K562 (cell line): Measurements from ENCODE around the gene PHETA1. TPM values are rescaled to one million over a fixed set of nuclear protein-coding genes. Genes with fewer than 3 reads are reported as not detected.

Experiments used
- ATAC-seq: fragments of 200-7000 bp; cut with Tn5 transposase; 3 replicates; pipeline ENCODE4 v1.9.1; 2020; ENCODE audit warnings: moderate library complexity
- BruUV-seq: library from RNA; stranded (reverse); fragments of 400-500 nt; replicated peaks from 2 replicates; lab custom pipeline; 2021; lab: Mats Ljungman, UMichigan
- CTCF ChIA-PET: fragments of 300-600 bp; formaldehyde crosslinking; extraction: SDS; loops from one replicate; lab custom pipeline; 2021; ENCODE audit warnings: low intra/inter-chr PET ratio; lab: Yijun Ruan, JAX
- POLR2A ChIA-PET: fragments of 300-600, 350-650 bp; sonication (Branson Sonifier 250); formaldehyde crosslinking; extraction: SDS; loops from one replicate; lab custom pipeline; 2021; ENCODE audit warnings: antibody characterized with exemption, inconsistent platforms; lab: Yijun Ruan, JAX
- DNase-seq, 4 experiments: peaks; one replicate each; pipeline versions ENCODE4 v3.0.0 to v3.0.0-alpha.2; 2011 to 2018; ENCODE audit warnings: low spot score in 3 of 4, mixed read lengths in 3 of 4; ENCODE audit errors: extremely low read depth in 1 of 4
- FAIRE-seq: peaks from 2 replicates; lab custom pipeline; 2011; peaks lifted over from hg19 to GRCh38; lab: Jason Lieb, UNC
- H2AFZ ChIP-seq: 2 replicates; pipeline ENCODE4 v1.6.0; 2011; ENCODE audit warnings: low read depth, low read length, control low read depth, inconsistent platforms
- H3K27ac ChIP-seq: fragments of 200-600 bp; 3 replicates; pipeline ENCODE4 v1.8.0; 2011; ENCODE audit warnings: low read depth, mild to moderate bottlenecking, control low read depth, inconsistent platforms, low read length, moderate library complexity, mixed read lengths; ENCODE audit errors: extremely low read depth
- H3K27me3 ChIP-seq, 2 experiments: fragments of 300-600 bp in 1 of 2; 2 replicates in 1 of 2; 3 replicates in 1 of 2; pipeline versions ENCODE4 v1.6.0 to v1.8.0; 2011; ENCODE audit warnings: inconsistent platforms in 2 of 2, low read length in 2 of 2, mild to moderate bottlenecking in 1 of 2, mixed read lengths in 1 of 2, moderate library complexity in 1 of 2; ENCODE audit not compliant: control insufficient read depth in 2 of 2, insufficient read depth in 2 of 2
- H3K36me3 ChIP-seq: fragments of 300-600 bp; 3 replicates; pipeline ENCODE4 v1.8.0; 2011; ENCODE audit warnings: mild to moderate bottlenecking, low read length, inconsistent platforms; ENCODE audit not compliant: control insufficient read depth, insufficient read depth
- H3K4me1 ChIP-seq, 2 experiments: fragments of 200-600 bp in 1 of 2; replicated peaks in 1 of 2; 2 replicates in 1 of 2; 3 replicates in 1 of 2; pipeline versions ENCODE4 v1.5.1 to v1.8.0; 2011; ENCODE audit warnings: inconsistent platforms in 2 of 2, low read length in 2 of 2, mild to moderate bottlenecking in 1 of 2, mixed read lengths in 1 of 2, moderate library complexity in 1 of 2; ENCODE audit not compliant: control insufficient read depth in 2 of 2, insufficient read depth in 2 of 2
- H3K4me2 ChIP-seq: 2 replicates; pipeline ENCODE4 v1.6.1; 2011; ENCODE audit warnings: low read length, control low read depth, inconsistent platforms, mixed read lengths; ENCODE audit not compliant: insufficient read depth
- H3K4me3 ChIP-seq: fragments of 200-600 bp; sonication (generic), shearing (Covaris generic); 2 replicates; pipeline ENCODE4 v1.5.1; 2016; ENCODE audit warnings: control low read depth, inconsistent platforms
- H3K79me2 ChIP-seq: fragments of 200-600 bp; 3 replicates; pipeline ENCODE4 v1.8.0; 2011; ENCODE audit warnings: low read length, inconsistent platforms; ENCODE audit not compliant: control insufficient read depth, insufficient read depth
- H3K9ac ChIP-seq, 2 experiments: 2 replicates each; pipeline versions ENCODE4 v1.6.0 to v1.6.1; 2011; ENCODE audit warnings: low read depth in 2 of 2, low read length in 2 of 2, control low read depth in 1 of 2, inconsistent platforms in 1 of 2, mild to moderate bottlenecking in 1 of 2, mixed read lengths in 1 of 2; ENCODE audit not compliant: insufficient read depth in 1 of 2
- H3K9me1 ChIP-seq: one replicate; pipeline ENCODE4 v1.6.0; 2011; ENCODE audit warnings: inconsistent platforms, mild to moderate bottlenecking, low read length, moderate library complexity; ENCODE audit not compliant: control insufficient read depth, insufficient read depth
- H3K9me3 ChIP-seq: replicated peaks from 2 replicates; pipeline ENCODE4 v1.5.1; 2011; ENCODE audit warnings: low read depth, low read length, inconsistent platforms; ENCODE audit not compliant: control insufficient read depth, insufficient read depth
- H4K20me1 ChIP-seq: replicated peaks from 2 replicates; pipeline ENCODE4 v1.6.1; 2011; ENCODE audit warnings: low read length, inconsistent platforms, mixed read lengths; ENCODE audit not compliant: control insufficient read depth, insufficient read depth
- ATF1 ChIP-seq, 2 experiments: fragments of 450-650 bp in 1 of 2; IDR thresholded peaks; 2 replicates each; pipeline ENCODE4 v1.6.1; 2016; ENCODE audit warnings: missing compliant biosample characterization in 1 of 2, missing genetic modification characterization in 1 of 2
- CREB1 ChIP-seq, 2 experiments: sonication (generic) in 1 of 2; formaldehyde crosslinking in 1 of 2; IDR thresholded peaks; 2 replicates each; pipeline versions ENCODE4 v1.6.1 to v1.8.0; 2012 to 2022; ENCODE audit warnings: inconsistent platforms in 1 of 2, mild to moderate bottlenecking in 1 of 2, missing genetic modification reagents in 1 of 2, moderate library complexity in 1 of 2
- ERF ChIP-seq: fragments of 450-650 bp; formaldehyde crosslinking; IDR thresholded peaks from 2 replicates; pipeline ENCODE4 v1.4.0; 2020; ENCODE audit warnings: mild to moderate bottlenecking, mixed read lengths
- ETV1 ChIP-seq: fragments of 450-650 bp; conservative IDR thresholded peaks from 2 replicates; pipeline ENCODE4 v1.6.1; 2016; ENCODE audit warnings: missing genetic modification characterization, control low read depth, low read depth, missing compliant biosample characterization
- GATAD2A ChIP-seq: fragments of 450-650 bp; IDR thresholded peaks from 2 replicates; pipeline ENCODE4 v1.6.1; 2017
- HDAC1 ChIP-seq, 2 experiments: fragments of 450-650 bp; IDR thresholded peaks; 2 replicates each; pipeline ENCODE4 v1.6.1; 2016 to 2017; ENCODE audit warnings: inconsistent platforms in 1 of 2, mild to moderate bottlenecking in 1 of 2, moderate library complexity in 1 of 2
- KHSRP ChIP-seq: fragments of 450-650 bp; IDR thresholded peaks from 2 replicates; pipeline ENCODE4 v1.6.1; 2017
- KLF10 ChIP-seq: fragments of 250-450 bp; sonication (Bioruptor Pico); IDR thresholded peaks from 2 replicates; pipeline ENCODE4 v1.6.1; 2021; ENCODE audit warnings: matching md5 sums
- SMARCA5 ChIP-seq: fragments of 450-650 bp; IDR thresholded peaks from 2 replicates; pipeline ENCODE4 v1.6.1; 2016
- STAG1 ChIP-seq: sonication (generic); formaldehyde crosslinking; IDR thresholded peaks from 2 replicates; pipeline ENCODE4 v1.5.0; 2020; ENCODE audit warnings: missing genetic modification reagents, borderline replicate concordance
- SUPT5H ChIP-seq: fragments of 450-650 bp; IDR thresholded peaks from 2 replicates; pipeline ENCODE4 v1.6.1; 2016
- TOE1 ChIP-seq, 2 experiments: fragments of 450-650 bp in 1 of 2; sonication (generic) in 1 of 2; formaldehyde crosslinking in 1 of 2; IDR thresholded peaks; 2 replicates each; pipeline versions ENCODE4 v1.7.1 to v1.8.0; 2016 to 2022; ENCODE audit warnings: borderline replicate concordance in 2 of 2, mild to moderate bottlenecking in 2 of 2, antibody characterized with exemption in 1 of 2, inconsistent platforms in 1 of 2, low read depth in 1 of 2, missing genetic modification reagents in 1 of 2, moderate library complexity in 1 of 2
- ZBTB7A ChIP-seq: IDR thresholded peaks from 2 replicates; pipeline ENCODE4 v1.6.1; 2011; ENCODE audit warnings: low read depth, mild to moderate bottlenecking, low read length, moderate library complexity, borderline replicate concordance; ENCODE audit not compliant: control insufficient read depth
- ZNF253 ChIP-seq: fragments of 250-450 bp; sonication (Bioruptor Pico); conservative IDR thresholded peaks from 2 replicates; pipeline ENCODE4 v1.6.1; 2021; ENCODE audit warnings: mild to moderate bottlenecking
- ZNF668 ChIP-seq: fragments of 250-450 bp; sonication (Bioruptor Pico); IDR thresholded peaks from 2 replicates; pipeline ENCODE4 v1.8.0; 2022; ENCODE audit warnings: mild to moderate bottlenecking, inconsistent platforms
- WGBS: fragments of 100-300 bp; shearing (Covaris generic); methylation state at CpG from one replicate; pipeline ENCODE4 v1.1.6; 2016; ENCODE audit warnings: low coverage, mixed read lengths; ENCODE audit not compliant: insufficient coverage; ENCODE audit errors: missing lambda C conversion rate; 5-methylcytosine and 5-hydroxymethylcytosine counted together
- in situ Hi-C: fragments of 300-500 bp; cut with MboI; formaldehyde crosslinking; loops from 4 replicates; pipeline ENCODE4 v1.15.0; 2018; ENCODE audit warnings: inconsistent platforms, mixed read lengths
- intact Hi-C: fragments of 100-400 bp; cut with micrococcal nuclease; formaldehyde crosslinking; loops from 2 replicates; pipeline ENCODE4 v1.14.2; 2022
- polyA plus RNA-seq, 8 experiments: library from polyadenylated mRNA; depleted of rRNA in 4 of 8; stranded (reverse) in 5 of 8; unstranded in 3 of 8; fragments of >200 nt; fragmentation: Nextera tagmentation in 2 of 8; fragmentation: Illumina TruSeq in 1 of 8; extraction: Ambion mirVana in 2 of 8; extraction: Trizol in 1 of 8; gene quantifications; 2 replicates each; pipeline versions ENCODE4 v1.2.1 to v1.2.3, GENCODE V29; 2011 to 2014; ENCODE audit warnings: inconsistent platforms in 1 of 8, missing spikeins in 1 of 8
- total RNA-seq, 7 experiments: library from RNA; depleted of rRNA in 6 of 7; stranded (reverse); fragments of >200 nt in 6 of 7; fragmentation: Illumina TruSeq in 2 of 7; extraction: Trizol in 2 of 7; gene quantifications; 2 replicates each; pipeline versions ENCODE4 v1.2.1 to v1.2.3, GENCODE V29; 2011 to 2021; ENCODE audit warnings: low replicate concordance in 1 of 7
- TF ChIP-seq, protein P1 (sequence below), 2 experiments: fragments of 250-450 bp in 1 of 2; fragments of 450-650 bp in 1 of 2; sonication (Bioruptor Pico) in 1 of 2; IDR thresholded peaks; 2 replicates each; pipeline versions ENCODE4 v1.6.1 to v1.8.0; 2016 to 2021; ENCODE audit warnings: mild to moderate bottlenecking in 2 of 2, moderate library complexity in 2 of 2, missing compliant biosample characterization in 1 of 2, missing genetic modification characterization in 1 of 2
- TF ChIP-seq, protein P2 (sequence below): fragments of 250-450 bp; sonication (Bioruptor Pico); IDR thresholded peaks from 2 replicates; pipeline ENCODE4 v1.8.0; 2022; ENCODE audit warnings: inconsistent platforms
- TF ChIP-seq, protein P3 (sequence below): fragments of 450-650 bp; IDR thresholded peaks from 2 replicates; pipeline ENCODE4 v1.6.1; 2014; ENCODE audit warnings: low read depth, mild to moderate bottlenecking, moderate library complexity, borderline replicate concordance

Gene PHETA1
- total and polyA plus RNA-seq, 9 of the 15 experiments (the other 6 are each of a cell fraction or from before 2014, with no cell fraction given), result 0.03 to 12.4 (median 3.0) TPM

DNA sequence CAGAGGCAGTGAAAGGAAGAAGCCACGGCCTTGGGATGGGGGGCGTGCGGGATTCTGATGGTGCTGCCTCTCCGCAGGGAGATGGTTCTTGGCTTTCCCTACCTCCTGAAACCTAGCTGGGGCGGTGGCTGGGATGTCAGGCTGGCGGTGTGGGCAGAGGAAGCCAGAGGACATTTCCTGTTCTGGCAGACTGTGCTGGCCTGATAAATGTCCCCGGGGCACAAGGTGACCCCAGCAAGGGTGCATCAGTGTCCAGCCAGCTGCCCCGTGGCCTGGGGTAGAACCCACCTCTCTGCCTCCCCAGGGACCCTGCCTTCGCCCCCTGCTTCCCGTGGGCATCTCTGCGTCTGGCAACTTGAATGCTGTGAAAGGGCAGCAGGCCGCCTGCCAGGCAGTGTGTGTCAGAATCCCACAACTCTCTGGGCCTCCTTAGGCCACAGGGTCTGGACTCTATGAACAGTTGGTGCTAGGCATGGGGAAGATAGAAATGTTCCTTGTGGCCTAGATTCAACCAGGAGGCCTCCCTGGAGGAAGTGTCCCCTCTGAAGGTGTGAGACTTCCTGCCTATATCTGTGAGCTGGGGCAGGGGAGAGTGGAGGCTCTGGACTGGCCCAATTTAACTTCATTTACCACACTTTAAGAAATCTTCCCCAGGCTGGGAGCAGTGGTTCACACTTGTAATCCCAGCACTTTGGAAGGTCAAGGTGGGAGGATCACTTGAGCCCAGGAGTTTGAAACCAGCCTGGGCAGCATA is 41.7 kb upstream of the PHETA1 start:
- peaks cover 68% of the 10 kb centered on the region for H4K20me1 ChIP-seq
- H3K27ac ChIP-seq, result peak overlapping the region; percentile 92
- peak overlapping the region; percentile 93 for H3K4me3 ChIP-seq
- peaks cover 65 to 77% of the 10 kb centered on the region in 2 experiments for H3K4me1 ChIP-seq
- DNase-seq (peak in 1 of 4 experiments; percentile 42), ATAC-seq (no peak), FAIRE-seq (no peak)
- no peak overlapping the region for H2AFZ ChIP-seq
- POLR2A ChIA-PET, result interaction anchor here (1.0 to 4.0 kb wide), 3 partner anchors 14 to 15 kb away, joined by 4 to 24 read pairs (median 5); no protein-coding TSS in a partner anchor
- H3K4me2 ChIP-seq, result peak overlapping the region; percentile 92
- in situ Hi-C loops (no loop called here), intact Hi-C loops (no loop called here)
- H3K9me3 ChIP-seq, result no peaks in the 10 kb centered on the region
- H3K9me1 ChIP-seq, result peaks cover 24% of the 10 kb centered on the region
- peak overlapping the region; percentile 90 to 91 for H3K9ac ChIP-seq
- peaks cover 99% of the 10 kb centered on the region for H3K79me2 ChIP-seq
- H3K36me3 ChIP-seq, result peaks cover 68% of the 10 kb centered on the region
- 32% methylated on average over 11 of the region's 12 CpGs for WGBS
- CTCF ChIA-PET, result interaction anchor here (0.6 kb wide), 1 partner anchor 13 kb away, joined by 3 read pairs; no protein-coding TSS in a partner anchor
- no peaks in the 10 kb centered on the region for H3K27me3 ChIP-seq
- BruUV-seq, result no TSS peak
- TF ChIP-seq TOE1 (IDR thresholded peaks at IDR 0.05; ENCODE audit: borderline replicate concordance), result no peak
- TF ChIP-seq TOE1 (CRISPR knock-in tag; IDR thresholded peaks at IDR 0.05; ENCODE audit: borderline replicate concordance, low read depth), result no peak
- peak; percentile 90; the same call in 1 of the 2 replicates for TF ChIP-seq SMARCA5
- TF ChIP-seq KHSRP, result no peak
- TF ChIP-seq, protein P1, sequence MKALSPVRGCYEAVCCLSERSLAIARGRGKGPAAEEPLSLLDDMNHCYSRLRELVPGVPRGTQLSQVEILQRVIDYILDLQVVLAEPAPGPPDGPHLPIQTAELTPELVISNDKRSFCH (CRISPR knock-in tag; IDR thresholded peaks at IDR 0.05), result no peak
- TF ChIP-seq, protein P1 (tag; IDR thresholded peaks at IDR 0.05), result no peak
- TF ChIP-seq ETV1 (tag), result no peak
- no peak for TF ChIP-seq CREB1 (IDR thresholded peaks at IDR 0.05)
- no peak for TF ChIP-seq CREB1 (CRISPR knock-in tag; IDR thresholded peaks at IDR 0.05)
- no peak for TF ChIP-seq GATAD2A
- no peak for TF ChIP-seq ERF (CRISPR knock-in tag)
- TF ChIP-seq ZNF668 (CRISPR knock-in tag), result no peak
- TF ChIP-seq HDAC1 (IDR thresholded peaks at IDR 0.05), result 0 out of 4 replicates have a peak, but pooled peaks of 1 of the 2 experiments have one; percentile 20
- TF ChIP-seq ZBTB7A, result peak; percentile 25; the same call in 1 of the 2 replicates
- TF ChIP-seq, protein P2, sequence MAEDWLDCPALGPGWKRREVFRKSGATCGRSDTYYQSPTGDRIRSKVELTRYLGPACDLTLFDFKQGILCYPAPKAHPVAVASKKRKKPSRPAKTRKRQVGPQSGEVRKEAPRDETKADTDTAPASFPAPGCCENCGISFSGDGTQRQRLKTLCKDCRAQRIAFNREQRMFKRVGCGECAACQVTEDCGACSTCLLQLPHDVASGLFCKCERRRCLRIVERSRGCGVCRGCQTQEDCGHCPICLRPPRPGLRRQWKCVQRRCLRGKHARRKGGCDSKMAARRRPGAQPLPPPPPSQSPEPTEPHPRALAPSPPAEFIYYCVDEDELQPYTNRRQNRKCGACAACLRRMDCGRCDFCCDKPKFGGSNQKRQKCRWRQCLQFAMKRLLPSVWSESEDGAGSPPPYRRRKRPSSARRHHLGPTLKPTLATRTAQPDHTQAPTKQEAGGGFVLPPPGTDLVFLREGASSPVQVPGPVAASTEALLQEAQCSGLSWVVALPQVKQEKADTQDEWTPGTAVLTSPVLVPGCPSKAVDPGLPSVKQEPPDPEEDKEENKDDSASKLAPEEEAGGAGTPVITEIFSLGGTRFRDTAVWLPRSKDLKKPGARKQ, result no peak
- TF ChIP-seq SUPT5H, result 0 out of 2 replicates have a peak, but pooled peaks have one; percentile 7
- TF ChIP-seq STAG1 (CRISPR knock-in tag), result no peak
- TF ChIP-seq ZNF253 (CRISPR knock-in tag), result no peak
- TF ChIP-seq, protein P3, sequence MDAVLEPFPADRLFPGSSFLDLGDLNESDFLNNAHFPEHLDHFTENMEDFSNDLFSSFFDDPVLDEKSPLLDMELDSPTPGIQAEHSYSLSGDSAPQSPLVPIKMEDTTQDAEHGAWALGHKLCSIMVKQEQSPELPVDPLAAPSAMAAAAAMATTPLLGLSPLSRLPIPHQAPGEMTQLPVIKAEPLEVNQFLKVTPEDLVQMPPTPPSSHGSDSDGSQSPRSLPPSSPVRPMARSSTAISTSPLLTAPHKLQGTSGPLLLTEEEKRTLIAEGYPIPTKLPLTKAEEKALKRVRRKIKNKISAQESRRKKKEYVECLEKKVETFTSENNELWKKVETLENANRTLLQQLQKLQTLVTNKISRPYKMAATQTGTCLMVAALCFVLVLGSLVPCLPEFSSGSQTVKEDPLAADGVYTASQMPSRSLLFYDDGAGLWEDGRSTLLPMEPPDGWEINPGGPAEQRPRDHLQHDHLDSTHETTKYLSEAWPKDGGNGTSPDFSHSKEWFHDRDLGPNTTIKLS, result no peak
- TF ChIP-seq KLF10, result no peak
- no peak for TF ChIP-seq ATF1 (CRISPR knock-in tag; IDR thresholded peaks at IDR 0.05)
- no peak for TF ChIP-seq ATF1 (tag; IDR thresholded peaks at IDR 0.05)
